Calu3 (cell line): ENCODE measurements around the gene SH3RF3. TPM values are rescaled to one million over a fixed set of nuclear protein-coding genes. Genes with fewer than 3 reads are reported as not detected.

ENCODE experiments used
- BruUV-seq: library from RNA; stranded (reverse); fragments of 400-500 nt; replicated peaks from 2 replicates; lab custom pipeline; 2021; lab: Mats Ljungman, UMichigan
- CTCF ChIA-PET: fragments of 300-600 bp; sonication (Branson Sonifier 250); formaldehyde crosslinking; loops from one replicate; lab custom pipeline; 2022; ENCODE audit warnings: antibody characterized with exemption; lab: Charles Lee
- DNase-seq: peaks from one replicate; pipeline ENCODE4 v3.0.0; 2022
- H3K27ac Mint-ChIP-seq: one replicate; pipeline ENCODE4 v1.8.0; 2022; ENCODE audit warnings: mixed read lengths; ENCODE audit not compliant: unreplicated experiment
- H3K27me3 Mint-ChIP-seq: one replicate; pipeline ENCODE4 v1.8.0; 2022; ENCODE audit warnings: mixed read lengths; ENCODE audit not compliant: unreplicated experiment
- H3K36me3 Mint-ChIP-seq: one replicate; pipeline ENCODE4 v1.8.0; 2022; ENCODE audit warnings: mild to moderate bottlenecking, moderate library complexity, mixed read lengths; ENCODE audit not compliant: insufficient read depth, unreplicated experiment
- H3K4me1 Mint-ChIP-seq: one replicate; pipeline ENCODE4 v1.8.0; 2022; ENCODE audit warnings: mild to moderate bottlenecking, low read depth, mixed read lengths; ENCODE audit not compliant: unreplicated experiment
- H3K4me3 Mint-ChIP-seq: one replicate; pipeline ENCODE4 v1.8.0; 2022; ENCODE audit warnings: mild to moderate bottlenecking, low read depth, moderate library complexity, mixed read lengths; ENCODE audit not compliant: unreplicated experiment
- H3K9me3 Mint-ChIP-seq: one replicate; pipeline ENCODE4 v1.8.0; 2022; ENCODE audit warnings: low read depth, mixed read lengths; ENCODE audit not compliant: unreplicated experiment
- CTCF ChIP-seq: fragments of 200-600 bp; IDR thresholded peaks from one replicate; pipeline ENCODE4 v1.8.0; 2022; ENCODE audit warnings: antibody characterized with exemption; ENCODE audit not compliant: unreplicated experiment
- intact Hi-C: fragments of 100-400 bp; cut with micrococcal nuclease; formaldehyde crosslinking; loops from one replicate; pipeline ENCODE4 v1.10.0; 2022; ENCODE audit not compliant: unreplicated experiment
- total RNA-seq: library from RNA; stranded (reverse); gene quantifications from 2 replicates; pipeline ENCODE4 v1.2.3, GENCODE V29; 2022

SH3RF3 gene
- total RNA-seq, 1 experiment from 2014 or later = 0.17 TPM

DNA sequence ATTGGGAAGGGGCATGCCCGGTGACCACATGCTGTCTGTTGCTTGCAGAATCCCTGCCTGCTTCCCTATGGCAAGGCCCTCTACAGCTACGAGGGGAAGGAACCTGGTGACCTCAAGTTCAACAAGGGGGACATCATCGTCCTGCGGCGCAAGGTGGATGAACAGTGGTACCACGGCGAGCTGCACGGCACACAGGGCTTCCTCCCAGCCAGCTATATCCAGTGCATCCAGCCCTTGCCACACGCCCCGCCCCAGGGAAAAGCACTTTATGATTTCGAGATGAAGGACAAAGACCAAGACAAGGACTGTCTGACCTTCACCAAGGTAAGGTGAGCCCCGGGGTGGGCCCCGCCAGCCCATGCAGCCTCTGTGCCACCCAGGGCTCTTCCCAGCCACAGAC, 218.6 kb downstream of the SH3RF3 start:
- CTCF ChIA-PET = no interaction called here
- intact Hi-C loops = no loop called here
- no peak for TF ChIP-seq CTCF
- Mint-ChIP-seq H3K27ac (no peak overlapping the region), H3K9me3 (no peaks in the 10 kb centered on the region), H3K36me3 (no peaks in the 10 kb centered on the region), H3K4me1 (no peaks in the 10 kb centered on the region), H3K4me3 (no peak overlapping the region), H3K27me3 (peaks cover 91% of the 10 kb centered on the region)
- no peak for DNase-seq
- no TSS peak for BruUV-seq

GRCh38 chr2:109348190-109348589, 219.2 kb downstream of the SH3RF3 start:
- intact Hi-C loops = no loop called here
- Mint-ChIP-seq H3K9me3 (no peaks in the 10 kb centered on the region), H3K27ac (no peak overlapping the region), H3K27me3 (peaks cover 91% of the 10 kb centered on the region), H3K4me3 (no peak overlapping the region), H3K36me3 (no peaks in the 10 kb centered on the region), H3K4me1 (no peaks in the 10 kb centered on the region)
- TF ChIP-seq CTCF = no peak
- DNase-seq = no peak
- CTCF ChIA-PET = no interaction called here
- no TSS peak for BruUV-seq

DNA sequence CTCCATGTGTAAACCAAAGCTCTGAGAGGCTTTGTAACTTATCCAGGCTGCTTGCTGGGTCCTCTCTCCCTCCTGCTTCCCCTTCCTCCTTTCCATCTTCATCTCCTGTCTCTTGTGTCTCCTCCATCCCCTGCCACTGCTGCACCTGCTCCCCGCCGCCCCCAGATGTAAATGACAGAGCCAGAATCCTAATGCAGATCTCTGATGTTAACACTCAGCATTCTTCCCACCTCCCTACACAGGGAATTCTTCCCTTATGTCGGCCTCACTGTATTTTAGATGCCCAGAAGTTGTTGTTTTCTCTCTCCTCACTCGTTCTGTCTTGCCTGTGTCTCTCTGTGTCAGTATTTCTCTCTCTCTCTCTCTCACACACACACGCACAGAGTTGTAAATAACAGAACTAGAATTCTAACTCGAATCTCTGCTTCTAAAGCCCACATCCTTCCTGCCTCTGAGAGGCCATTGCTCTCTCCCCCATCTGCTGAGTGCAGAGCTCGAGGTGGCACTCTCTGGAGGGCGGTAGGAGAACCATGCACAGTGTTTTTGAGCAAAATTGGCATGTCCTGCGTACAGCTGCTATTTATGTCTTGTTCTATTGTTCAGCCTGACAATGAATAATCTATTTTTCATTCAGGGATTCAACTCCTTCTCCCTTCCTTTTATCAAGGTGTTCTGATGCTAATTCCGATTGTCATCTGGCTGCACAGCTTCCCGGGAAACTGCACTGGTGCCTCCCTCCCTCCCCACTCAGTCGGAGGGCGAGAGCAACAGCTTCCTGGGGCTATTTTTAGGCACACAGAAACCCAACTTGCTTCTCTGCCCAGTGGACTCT, 219.9 kb downstream of the SH3RF3 start:
- CTCF ChIA-PET = no interaction called here
- Mint-ChIP-seq H3K9me3 (no peaks in the 10 kb centered on the region), H3K27ac (no peak overlapping the region), H3K27me3 (peaks cover 91% of the 10 kb centered on the region), H3K36me3 (no peaks in the 10 kb centered on the region), H3K4me3 (no peak overlapping the region), H3K4me1 (no peaks in the 10 kb centered on the region)
- intact Hi-C loops = no loop called here
- no peak for TF ChIP-seq CTCF
- BruUV-seq = no TSS peak
- DNase-seq = no peak

- TF ChIP-seq CTCF = no peak
- Mint-ChIP-seq H3K4me3 (no peak overlapping the region), H3K27ac (no peak overlapping the region), H3K4me1 (no peaks in the 10 kb centered on the region), H3K9me3 (no peaks in the 10 kb centered on the region), H3K27me3 (peaks cover 82% of the 10 kb centered on the region), H3K36me3 (no peaks in the 10 kb centered on the region)
- no TSS peak for BruUV-seq
- intact Hi-C loops = no loop called here
- no peak for DNase-seq
- CTCF ChIA-PET = no interaction called here
Measured at GRCh38 chr2:109349503-109350465, 220.8 kb downstream of the SH3RF3 start.
